GM15510 (cell line): ENCODE measurements around the gene ZNF423.

Experiments
- POLR2A ChIP-seq: IDR thresholded peaks from 3 replicates; pipeline ENCODE4 v1.6.1; 2011; ENCODE audit warnings: borderline replicate concordance; ENCODE audit not compliant: insufficient read length; ENCODE audit errors: extremely low read depth

Gene ZNF423

DNA sequence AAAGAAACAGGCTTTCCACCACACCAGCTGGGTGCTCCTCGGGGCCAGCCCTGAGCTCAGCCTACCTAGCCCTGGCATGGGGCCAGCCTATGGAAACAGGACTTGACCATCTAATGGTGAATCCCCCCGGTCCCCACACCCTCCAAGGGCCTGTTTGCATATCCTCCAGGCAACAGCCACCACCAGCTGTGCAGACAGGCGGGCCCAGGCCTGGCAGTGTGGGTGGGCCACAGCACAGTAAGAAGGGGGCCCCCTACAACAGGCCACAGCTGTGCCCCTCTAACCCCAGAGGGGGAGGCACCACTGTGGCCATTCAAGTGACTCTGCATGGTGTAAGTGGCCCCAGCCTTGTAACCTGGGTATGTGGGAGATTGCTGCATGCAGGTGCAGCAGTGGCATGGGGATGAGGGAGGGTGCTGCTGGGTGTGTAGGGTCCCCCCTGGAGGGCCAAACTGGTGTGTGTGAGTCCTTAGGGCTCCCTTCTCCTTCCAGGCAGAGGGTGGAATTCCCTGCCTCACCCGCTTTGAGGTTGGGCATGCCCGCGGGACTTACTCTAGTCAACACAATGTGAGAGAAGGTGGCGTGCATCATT lies 334.1 kb downstream of the ZNF423 start:
- no peak for TF ChIP-seq POLR2A

DNA sequence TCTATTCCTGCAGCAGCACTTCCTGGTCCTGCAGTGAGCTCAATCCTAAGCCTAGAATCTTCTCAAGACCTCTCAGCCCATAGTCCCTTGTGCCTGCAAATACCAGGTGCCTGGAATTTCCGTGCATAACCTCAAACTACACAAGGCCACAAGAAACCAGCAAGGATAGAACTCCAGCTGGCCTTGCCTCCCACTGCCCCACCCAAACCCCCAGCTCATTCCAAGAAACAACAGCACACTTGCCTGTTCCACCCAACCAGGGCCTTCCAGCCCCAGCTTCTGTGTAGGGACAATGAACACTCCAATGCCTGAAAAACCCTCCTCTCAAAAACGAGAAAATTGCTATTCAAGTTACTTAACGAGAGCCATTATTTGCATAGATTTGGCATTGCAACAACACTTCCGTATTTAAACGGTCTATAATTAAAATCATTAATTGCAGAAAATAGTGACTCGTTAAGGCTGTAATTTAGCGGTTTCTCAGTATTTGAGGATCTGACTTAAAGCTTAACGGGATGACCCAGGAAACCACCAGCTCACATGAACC lies 335.3 kb downstream of the ZNF423 start:
- TF ChIP-seq POLR2A, result no peak

DNA sequence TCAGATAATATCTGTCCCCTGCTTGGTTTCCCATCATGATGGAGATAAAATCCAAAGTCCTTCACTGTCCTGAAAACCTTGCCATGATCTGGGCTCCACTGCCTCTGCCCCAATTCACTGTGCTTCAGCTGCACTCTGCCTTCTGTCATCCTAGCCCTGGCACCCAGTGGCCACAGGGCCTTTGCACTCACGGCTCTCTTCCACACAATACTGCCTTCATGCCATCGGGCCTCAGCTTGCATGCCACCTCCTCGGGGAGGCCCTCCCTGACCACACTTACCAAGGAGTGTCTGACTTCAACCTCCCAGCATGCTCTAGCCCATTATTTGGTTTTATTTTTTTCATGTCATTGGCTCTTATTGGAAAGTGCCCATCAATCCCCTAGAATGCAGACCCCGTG lies 336.2 kb downstream of the ZNF423 start:
- no peak for TF ChIP-seq POLR2A

DNA sequence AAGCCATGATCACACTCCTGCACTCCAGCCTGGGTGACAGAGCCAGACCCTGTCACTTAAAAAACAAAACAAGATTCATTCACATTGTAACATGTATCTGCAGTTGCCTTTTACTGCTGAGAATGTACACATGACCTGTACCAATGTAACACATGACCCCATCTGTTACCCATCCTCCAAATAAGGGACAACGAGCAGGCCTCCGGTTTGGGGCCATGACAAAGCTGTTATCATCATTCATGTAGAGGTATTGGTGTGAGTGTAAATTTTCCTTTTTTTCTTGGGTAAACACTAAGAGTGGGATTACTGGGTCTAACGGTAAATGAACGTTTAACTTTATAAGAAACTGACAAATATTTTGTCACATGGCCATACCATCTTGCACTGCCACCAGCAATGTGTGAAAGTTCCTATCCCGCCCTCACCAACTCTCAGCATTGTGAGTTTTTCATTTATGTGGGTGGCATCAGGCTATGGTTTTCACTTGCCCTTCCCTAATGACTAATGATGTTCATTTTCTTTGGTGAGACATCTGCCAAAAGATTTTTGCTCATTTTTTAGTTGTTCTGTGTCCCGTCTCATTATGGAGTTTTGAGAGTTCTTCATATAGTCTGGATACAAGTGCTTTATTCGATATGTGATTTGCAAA lies 336.8 kb downstream of the ZNF423 start:
- no peak for TF ChIP-seq POLR2A

DNA sequence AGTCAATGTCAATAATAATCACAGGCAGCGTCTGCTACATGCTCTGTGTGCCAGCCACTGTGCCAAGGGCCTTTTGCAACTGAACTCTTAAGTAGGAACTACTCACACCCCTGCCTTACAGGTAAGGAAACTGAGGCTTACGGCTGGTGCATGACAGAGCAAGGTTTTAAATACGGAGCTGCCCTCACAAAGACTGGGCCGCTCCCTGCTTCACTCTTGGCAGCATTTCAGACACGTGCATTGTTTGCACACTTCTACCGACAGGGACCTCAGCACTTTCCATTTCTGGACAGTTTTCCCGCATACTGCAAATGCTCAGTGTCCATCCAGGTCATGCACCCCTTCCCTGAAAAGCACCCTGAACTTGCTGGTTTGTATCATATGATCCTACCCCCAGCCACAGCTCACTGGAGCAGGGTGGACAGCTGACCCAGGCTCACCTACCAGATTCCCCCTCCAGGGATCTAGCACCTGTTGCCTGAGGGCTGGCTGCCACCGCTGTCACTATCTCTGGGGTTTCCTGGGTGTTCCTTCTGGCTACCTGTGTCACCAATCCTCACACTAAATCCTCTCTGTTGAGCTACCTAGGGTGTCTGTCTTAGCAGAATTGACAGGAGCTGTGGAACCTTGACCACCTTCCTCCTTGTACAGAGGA lies 339.4 kb downstream of the ZNF423 start:
- TF ChIP-seq POLR2A, result no peak

DNA sequence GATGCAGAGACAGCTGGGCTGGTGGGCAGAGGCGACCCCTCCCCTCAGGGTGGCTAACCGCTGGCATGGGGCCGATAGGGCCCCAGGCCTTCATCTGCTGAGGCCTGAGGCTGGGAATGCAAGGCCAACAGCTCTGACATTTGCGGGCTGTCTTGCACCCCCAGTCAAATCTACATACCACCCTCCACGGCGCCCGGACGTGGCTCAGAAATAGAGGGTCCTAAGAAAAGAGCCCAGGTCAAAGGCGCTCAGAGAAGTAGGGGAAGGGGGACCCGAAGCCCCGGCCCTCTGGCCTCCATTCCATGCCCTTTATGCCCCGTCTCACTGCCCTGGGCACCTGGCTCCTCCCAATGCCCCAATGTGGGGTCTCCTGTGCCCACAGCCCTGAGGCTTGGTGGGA lies 340.1 kb downstream of the ZNF423 start:
- TF ChIP-seq POLR2A, result no peak

DNA sequence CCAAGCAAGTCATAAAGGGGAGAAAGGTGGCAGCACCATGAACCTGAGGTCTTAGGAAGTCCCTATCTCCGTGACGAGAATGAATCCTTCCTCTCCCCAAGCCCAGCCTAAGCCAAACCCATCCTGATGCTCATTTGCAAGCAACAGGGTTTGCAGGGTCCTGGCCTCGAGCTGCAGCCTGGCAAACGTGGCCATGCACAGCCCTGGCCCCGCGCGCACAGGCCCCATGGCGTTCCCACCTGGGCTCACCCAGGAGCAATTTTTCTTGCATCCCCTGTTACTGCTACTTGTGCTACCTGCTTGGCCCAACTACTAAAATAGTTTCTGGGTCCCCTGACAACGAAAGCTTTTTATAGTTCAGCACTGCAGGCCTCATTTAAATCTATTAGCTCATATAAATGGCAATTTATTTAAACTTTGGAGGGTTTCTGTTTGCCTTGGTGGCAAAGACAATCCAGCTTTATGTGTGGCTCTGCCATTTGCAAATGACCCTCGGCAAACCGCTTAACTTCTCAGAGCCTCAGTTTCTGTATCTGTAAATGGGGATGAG lies 340.8 kb downstream of the ZNF423 start:
- TF ChIP-seq POLR2A, result no peak

DNA sequence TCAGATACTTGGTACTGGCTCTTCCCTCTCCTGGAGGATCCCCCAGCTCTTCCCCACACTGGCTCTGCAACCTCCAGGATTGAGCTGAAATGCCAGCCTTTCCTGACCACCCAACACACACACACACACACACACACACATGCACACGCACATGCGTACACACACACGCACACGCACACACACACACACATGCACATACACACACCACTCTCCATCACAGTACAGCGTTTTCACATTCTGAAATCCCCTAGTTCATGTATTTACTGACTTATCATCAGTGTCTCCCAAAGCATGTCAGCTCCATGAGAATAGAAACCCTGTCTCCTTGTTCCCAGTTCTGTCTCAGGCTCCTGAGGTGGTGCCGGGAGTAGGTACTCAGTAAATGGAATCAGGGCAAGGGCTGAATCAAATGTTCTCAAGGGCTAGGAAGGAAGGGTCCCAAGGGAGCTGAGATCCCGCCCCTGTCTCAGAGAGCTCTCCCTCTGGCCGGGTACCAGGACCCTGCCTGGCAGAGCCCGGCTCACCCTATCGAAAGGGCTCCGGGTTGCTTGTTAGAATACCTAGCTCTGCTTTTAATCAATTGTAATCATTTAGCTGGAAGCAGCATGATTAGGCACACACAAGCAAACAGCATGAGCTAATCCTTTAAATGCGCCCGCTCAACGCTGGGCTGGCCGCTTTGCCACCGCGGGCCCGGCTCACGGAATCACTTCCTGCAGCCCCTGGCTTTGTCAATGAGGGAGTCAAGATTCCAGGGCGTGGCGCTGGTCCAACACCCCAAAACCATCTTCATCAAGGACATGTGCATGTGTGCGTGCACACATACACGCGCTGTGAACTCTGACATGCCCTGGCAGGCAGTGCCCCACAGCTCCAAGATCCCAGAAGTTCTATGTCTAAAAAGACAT lies 341.6 kb downstream of the ZNF423 start:
- no peak for TF ChIP-seq POLR2A

DNA sequence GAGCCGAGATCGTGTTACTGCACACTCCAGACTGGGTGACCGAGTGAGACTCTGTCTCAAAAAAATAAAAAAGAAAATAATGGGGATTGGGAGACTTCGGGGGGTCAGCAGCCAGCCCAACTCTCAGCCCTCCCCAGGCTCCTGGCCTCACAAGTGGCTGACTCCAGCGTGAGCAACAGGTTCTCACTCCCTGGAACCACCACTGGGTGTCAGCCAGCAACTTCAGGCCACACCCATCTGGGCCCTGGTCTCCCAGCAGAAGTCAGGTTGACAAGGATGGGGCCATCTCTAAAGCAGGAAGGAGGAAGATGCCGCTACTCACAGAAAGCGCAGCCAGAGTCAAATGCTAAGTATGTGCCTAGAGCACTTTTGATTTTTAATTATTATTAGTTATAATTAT lies 342.9 kb downstream of the ZNF423 start:
- TF ChIP-seq POLR2A, result no peak

DNA sequence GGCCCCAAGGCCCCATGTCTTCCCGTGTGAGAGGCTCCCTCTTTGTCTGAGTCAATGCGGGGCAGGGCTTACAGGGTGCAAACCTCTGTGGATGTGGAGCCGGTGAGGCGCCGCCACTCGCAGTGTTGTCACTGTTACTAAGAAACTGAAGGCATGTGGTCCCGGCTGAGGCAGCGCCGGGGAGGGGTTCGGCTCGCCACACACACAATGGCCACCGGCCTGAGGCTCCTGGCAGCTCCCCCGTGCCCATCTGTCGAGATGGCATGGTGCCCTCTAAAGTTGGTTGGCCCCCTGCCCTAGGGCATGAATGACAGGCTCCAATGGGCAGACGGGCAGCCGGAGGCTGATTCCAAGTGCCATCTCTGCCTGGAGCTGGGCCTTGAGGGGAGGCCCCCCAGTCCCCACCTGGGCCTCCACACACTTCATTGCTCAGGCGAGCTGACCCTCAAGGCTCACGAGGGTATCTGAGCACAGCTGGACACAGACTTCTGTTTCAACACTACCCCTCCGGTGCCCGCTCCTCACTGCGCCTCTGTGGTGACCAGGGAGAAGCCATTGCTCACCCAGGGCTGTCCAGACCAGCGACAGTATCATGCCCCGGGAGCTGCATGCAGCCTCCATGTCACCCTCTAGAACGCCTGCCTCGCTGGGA lies 345.1 kb downstream of the ZNF423 start:
- TF ChIP-seq POLR2A, result no peak

DNA sequence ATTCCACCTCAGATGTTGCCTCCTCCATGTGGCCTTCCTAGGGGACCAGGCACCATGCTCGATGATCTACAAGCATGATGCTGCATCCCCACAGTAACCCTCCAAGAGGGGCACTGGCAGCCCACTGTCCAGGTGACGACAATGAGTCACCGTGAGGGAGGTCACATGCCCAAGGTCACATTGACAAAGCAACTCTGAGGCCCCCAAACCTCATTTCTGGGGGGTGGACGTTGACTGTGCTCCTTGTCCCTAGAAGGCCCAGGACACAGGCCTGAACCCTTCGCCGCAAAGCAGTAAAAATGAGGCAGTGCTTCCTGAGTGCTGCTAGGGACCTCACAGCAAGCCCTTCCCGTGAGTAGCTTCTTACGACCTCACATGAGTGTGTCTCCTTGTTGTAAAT lies 345.8 kb downstream of the ZNF423 start:
- TF ChIP-seq POLR2A, result no peak

DNA sequence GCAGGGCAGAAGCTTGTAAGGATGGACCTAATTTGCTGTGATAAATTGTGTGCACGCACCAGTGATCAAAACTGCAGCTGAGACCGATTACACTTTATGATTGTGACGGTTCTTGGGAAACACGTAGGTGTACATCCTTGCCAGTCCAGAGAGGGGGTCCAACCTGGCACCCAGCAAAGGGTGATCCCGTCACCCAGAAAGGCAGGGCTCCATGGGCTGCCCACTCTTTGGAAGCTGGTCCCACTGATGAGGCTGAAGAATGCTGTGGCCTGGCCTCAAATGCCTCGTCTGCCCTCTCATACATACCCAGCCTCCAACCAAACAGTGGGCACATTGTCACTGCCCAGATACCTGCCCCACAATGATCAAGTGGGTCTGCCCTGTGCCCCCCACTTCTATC lies 350.4 kb downstream of the ZNF423 start:
- no peak for TF ChIP-seq POLR2A

DNA sequence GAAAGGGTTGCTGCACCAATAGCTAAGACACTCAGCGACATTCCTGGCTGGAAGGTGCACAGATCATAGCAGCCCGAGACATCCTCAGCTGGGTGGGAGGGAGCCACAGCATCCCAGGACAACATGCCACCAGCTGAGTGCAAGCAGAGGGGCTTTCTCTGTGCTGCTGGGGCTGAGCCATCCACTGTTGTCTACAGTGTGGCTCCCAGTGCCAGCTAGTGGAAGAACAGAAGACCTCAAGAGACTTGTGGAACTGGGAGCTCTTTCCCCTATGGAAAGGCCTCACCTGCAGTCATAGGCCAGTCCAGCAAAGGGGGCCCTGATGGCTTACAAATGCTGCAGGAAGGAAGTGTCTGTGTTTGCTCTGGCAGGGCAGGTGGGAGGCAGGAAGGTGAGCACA lies 351.3 kb downstream of the ZNF423 start:
- TF ChIP-seq POLR2A, result no peak

DNA sequence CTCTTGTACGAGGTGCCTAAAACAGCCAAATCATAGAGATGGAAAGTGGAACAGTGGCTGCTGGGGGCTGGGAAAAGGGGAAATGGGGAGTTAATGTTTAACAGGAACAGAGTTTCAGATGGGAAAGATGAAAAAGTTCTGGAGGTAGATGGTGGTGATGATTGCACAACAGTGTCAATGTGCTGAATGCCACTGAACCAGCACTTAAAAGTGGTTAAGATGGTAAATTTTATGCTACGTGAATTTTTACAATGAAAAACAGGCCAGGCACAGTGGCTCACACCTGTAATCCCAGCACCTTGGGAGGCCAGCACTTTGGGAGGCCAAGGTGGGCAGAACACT lies 351.9 kb downstream of the ZNF423 start:
- TF ChIP-seq POLR2A, result no peak

DNA sequence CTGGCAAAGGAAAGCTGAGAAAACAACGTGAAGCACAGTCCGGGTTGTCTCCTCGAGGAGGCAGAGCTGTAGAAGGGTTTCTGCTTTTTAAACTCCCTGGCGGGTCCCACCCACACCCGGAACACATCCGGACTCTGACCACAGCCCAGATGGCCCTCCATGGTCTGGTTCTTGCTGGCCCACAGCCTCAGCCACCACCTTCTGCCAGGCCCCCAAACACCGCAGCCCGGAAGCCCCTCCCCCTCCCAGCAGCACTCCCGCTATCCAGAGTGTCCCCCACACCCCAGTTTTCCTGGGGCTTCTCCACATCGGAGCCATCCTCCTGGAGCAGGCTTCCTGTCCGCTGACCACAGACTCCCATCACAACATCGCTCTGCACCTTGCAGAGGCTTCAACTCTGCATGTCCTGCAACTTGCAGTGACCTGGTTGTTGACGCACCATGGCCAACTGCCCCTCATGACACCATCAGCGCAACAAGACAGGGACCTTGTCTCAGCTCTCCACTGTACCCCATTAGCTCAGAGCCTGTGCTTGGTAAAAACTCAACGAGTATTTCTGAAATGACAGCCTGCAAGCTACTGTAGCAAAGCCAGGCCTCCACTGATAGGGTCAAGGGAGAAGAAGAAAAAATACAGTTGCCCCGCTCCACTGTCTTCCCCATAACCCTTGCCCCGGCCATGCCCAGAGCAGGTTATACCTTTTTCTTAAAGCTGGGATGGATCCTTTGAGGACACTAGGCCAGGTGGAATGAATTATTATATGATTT lies 352.5 kb downstream of the ZNF423 start:
- no peak for TF ChIP-seq POLR2A
